Activated CD8-positive, alpha-beta memory T cell treated with anti-CD3 and anti-CD28 coated beads for 4 hours (primary cell): Measurements from ENCODE around the gene EBF3.

Experiments used
- DNase-seq, 2 donors: peaks; one replicate each; pipeline ENCODE4 v3.0.0-alpha.2; 2020; ENCODE audit warnings: low read depth in 2 of 2

The EBF3 gene

DNA sequence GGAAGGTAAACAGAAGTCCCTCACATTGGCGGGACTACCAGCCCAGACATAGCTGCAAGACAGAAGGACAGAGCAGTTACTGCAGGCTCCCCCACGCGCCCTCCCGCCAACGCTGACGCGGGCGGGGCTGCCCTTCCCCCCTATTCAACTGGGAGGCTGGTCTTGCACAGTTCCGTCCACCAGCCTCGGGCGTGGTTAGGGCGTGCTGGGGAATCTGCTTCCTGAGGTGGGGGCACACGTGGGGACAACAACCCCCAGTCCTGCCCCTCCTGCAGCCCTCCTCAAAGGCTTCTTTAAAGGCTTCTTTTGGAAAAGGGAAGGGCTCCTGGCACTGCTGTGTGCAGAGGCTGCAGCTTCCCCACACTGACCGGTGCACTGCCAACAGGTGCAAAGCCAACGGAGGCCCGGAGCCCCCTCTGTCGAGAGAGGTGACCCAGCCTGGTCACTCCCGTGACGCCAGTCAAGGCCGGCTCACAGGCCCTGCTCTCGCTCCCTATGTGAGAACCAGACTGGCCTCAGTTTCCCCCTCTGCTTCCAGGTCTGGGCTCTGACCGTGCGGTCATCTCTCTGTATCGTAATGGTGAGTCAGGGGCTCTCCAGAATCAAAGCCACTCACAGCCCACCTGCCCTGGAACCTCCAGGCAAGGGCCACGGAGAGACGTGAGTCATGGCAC is 126.0 kb downstream of the EBF3 start:
- no peak for DNase-seq

DNA sequence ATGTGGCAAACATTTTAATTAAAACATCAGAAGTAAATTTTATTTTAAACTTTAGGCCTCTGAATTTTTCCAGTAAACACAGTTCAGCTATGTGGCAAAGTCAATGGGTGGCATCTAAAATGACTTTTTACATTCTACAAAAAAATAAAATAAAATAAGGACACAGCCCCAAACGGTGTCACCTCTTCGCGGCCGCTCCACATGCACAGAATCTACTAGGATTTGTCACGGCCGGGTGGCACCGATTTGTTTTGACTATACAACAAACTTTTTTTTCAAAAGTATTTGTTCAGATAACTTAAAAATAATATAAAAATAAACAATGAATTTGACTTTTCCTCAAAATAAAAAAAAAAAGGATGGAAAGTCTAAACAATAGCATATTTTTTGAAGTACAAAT is 127.8 kb downstream of the EBF3 start:
- no peak for DNase-seq

DNA sequence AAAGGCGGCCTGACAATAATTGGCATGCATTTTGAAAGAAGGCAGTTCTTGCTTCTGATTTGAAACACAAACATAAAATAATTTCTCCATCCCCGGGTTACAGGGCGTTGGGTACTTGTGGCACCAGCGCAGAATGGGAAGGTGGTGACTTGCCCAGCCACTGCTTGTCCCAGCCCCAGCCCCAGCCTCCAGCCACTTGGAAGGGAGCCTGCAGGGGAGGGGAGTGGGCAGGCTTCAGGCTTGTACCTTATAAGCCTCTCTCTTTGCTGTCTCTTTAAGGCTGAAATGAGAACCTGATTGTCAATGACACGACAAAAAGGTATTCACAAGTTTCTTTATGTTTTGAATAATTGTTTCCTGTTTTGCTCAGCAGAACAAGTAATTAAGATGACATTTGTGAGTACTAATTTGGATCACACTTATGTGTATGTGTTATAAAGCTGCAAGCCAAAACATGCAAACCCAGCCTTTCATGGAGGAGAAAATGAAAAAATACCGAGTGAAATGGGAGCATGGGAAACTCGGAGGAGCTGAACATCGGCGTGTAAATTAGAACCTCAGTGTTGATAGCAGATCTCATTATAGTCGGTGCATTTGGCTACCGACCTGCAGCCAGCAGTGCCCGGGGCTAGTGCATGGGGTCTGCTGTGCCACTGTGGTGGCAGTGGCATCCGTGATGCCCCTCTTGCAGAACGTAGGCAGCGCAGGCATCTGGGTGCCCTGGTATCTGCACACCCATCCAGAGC is 129.9 kb downstream of the EBF3 start:
- no peak for DNase-seq

DNA sequence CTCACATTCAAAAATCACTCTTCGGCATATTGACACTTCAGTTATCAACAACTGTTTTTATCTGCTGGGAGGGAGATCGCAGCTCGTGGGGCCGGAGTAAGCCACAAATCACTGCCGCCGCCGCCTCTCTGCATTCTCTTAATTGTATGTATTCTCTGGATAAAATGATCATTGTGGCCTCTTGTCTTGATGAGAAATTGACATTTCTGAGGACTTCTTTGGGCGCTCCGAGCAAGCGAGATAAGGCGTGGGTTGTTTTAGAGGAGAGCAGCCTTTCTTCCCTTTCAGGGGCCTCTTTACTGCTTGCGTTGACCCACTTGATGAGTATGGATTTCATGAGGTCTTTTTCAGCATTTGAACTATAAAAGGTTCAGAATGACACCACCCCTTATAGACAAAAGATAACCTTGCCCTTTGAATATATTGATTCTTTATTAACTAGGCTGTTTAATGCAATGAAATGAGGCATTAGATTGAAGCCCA is 130.6 kb downstream of the EBF3 start:
- DNase-seq: no peak

DNA sequence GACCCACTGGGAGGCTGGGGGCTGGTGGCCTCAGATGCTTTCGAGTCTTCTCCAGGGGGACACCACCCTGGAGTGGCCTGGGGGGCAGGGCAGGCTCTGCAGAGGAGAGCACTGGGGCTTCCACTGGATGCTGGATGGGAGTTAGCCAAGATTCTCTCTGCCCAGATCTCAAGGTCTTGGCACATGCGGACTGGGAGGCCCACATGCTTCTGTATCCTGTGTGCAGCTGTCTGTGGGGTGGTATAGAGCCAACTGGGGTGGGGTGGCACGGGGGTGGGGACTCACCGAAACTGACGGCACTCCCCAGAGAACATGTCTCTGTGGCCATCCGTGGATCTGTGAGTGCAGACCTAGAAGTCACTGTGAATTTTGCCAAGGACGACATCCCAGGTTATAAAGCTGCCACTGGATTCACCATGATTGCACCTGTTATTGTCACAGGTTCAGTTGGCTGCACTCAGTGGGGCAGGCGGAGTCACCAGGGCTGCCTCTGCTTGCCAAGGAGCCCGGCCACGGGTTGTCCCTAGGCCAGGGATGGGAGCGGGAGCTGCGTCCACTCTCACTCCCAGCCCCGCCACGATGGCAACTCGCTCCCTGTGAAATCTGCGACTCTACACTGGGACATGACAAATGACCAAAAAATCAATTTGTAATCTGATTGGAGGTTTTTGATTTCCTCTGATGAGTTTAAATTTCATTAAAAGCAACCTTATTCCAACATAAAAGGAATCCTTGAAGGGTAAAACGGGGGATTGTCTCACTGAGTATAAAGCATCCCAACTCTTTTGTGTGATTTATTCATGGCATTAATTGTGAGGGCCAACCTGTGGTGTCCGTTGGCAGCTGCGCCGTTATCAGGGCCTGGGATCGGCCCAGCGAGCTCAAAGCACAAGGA is 131.3 kb downstream of the EBF3 start:
- no peak for DNase-seq

DNA sequence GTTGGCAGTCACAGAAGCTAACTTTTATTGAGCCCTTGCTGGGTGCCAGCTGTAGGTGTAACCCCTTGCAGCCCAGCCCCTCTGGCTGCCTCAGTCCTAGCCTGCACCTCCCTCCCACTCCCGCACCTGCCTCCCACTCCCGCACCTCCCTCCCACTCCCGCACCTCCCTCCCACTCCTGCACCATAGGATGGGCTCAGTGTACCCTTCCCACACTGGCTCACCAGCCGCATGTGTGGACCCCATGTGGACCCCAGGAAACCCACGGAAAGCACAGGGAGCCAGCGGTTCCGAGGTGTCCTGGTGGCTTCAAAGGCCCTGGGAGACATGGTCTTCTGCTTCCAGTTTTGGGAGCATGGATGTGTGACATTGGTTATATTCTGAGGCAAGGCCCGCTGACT is 132.9 kb downstream of the EBF3 start:
- no peak for DNase-seq

DNA sequence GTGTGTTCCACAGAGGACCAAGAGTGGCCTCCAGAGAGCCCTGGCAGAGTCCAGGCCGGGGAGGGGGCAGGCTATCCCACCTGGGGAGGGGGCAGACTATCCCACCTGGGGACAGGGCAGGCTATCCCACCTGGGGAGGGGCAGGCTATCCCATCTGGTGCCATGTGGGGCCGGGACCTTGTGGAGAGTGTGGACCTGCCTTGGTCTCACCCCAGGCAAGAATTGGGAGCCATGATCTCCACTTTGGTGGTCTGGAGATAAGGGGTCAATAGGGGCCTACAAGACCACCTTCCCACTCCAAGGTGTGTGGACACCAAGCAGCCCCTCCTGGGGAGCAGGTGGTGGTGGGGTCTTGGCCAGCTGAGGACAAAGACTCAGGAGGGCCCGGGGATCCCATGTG is 138.2 kb downstream of the EBF3 start:
- DNase-seq: no peak

DNA sequence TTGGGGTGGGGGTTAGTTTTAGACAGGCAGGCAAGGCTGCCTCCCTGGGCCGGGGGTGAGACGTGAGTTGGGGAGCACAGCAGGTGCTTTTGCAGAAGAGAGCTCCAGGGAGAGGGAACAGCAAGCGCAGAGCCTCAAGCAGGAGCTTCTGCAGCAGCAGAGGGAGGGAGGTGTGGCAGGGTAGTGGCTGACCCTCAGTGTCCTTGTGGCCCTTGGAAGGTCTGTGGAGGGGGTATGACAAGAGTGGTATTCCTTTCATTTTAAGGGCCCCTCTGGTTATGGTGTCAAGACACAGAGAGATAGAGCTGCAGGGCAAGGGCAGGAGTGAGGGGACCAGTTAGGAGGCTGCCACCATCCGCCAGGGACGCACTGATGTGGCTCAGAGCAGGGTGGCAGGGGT is 138.9 kb downstream of the EBF3 start:
- DNase-seq: no peak

DNA sequence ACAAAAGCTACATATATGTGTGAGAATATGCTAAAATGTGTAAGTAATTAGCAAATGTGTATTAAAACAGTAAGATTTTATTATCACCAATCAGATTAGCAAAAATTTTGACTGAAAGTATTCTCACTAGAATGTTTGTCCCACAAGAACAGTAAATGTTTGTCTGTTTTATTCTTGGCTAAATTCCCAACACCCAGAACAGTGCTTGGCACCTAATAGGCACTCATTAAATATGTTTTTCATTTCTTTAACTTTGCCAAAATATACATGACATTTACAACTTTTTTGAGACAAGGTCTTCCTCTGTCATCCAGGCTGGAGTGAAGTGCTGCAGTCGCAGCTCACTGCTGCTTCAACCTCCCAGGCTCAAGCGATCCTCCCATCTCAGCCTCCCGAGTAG is 143.6 kb downstream of the EBF3 start:
- no peak for DNase-seq

DNA sequence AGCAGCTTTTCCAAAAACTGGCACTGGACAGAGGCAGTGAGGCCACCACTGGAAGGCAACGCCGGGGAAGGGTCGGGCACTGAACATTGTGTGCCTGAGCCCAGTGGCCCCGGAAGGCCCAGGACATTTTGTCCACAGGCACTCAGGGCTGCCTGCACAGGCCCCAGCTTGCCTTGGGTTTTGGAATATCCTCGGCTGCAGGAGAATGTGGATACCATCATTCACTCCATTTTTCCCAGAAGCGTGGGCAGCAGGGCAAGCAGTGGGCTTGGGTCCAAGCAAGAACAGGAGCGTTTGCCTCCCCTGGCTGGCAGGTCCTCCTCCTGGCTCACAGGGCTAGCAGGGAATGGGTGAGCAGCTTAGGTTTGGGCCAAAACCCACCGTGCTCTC is 147.4 kb downstream of the EBF3 start:
- no peak for DNase-seq

DNA sequence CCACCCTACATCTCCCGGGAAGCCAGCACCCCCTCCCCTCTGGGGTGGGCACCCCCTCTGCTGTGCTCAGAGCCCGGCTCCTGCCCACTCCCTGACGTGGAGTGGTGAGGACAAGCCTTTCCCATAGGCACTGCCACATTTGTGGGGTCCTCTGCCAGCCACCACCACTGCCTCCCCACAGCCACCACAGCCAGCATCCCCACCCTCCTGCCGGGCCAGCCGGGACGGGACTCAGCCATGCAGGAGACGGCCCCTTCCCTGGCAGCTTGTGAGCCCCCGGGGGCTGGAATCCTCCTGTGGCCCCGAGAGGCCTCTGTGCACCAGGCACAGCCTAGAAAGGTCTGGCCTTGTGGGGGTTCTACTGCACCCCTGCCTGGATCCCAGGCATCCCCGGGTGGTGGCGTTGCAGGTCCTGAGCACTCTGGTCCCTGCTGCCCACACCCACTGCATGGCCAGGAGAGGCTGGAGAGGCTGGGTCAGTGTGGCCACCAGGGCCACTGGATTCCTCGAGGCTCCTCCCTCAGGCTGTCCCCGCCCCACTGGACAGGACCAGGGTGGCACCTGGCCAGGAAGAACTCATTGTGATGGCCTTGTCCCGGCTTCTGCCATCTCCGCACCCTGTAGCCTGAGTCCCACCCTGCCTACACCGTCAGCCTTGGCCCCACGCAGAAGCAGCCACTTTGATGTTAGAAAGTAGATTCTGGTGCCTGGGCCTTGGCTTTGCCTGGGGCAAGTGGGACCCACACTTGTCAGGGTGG is 148.0 kb downstream of the EBF3 start:
- no peak for DNase-seq

DNA sequence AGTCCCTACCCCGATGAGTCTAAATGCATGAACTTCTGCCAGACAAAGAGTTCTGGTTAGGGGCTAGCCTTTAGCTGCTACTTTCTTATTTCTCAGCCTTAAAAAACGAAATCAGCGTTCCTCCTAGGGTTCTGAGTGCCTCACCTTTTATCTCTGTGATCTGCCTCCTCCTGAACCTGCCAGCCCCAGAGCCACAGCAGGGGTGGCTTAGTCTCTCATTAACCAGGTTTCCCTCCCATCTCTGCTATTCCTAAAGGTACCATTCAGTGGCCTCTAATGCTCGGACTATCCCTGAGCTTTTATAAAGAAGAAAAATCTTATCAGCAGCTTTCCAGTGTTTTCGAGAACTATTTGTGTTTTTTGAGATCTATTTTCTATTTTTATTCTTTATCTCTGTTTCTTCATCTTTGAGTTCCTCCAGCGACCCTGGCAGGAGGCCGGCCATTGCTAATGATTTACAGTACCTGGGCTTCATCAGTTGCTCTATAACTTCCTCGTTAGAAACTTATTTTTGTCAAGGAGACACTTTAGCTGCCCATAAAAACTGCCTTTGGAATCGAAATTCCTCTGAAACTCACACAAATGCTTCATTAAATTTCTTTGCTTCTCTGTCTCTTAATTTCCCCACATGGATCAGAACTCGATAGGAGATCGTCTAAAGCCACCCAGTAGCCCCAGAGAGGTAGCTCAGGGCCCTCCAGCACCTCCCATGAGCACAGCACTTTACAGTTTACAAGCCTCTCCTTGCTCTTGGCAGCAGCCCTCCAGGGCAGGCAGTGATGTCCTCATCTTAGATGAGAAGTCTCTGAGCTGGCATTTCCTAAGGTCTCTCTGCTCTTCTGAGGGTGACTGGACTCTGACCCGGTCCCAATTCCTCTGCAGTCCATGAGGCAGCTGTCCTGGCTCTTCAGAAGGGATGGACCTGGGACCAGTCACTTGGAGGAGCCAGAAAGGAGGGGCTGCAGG is 149.1 kb downstream of the EBF3 start:
- DNase-seq: no peak

DNA sequence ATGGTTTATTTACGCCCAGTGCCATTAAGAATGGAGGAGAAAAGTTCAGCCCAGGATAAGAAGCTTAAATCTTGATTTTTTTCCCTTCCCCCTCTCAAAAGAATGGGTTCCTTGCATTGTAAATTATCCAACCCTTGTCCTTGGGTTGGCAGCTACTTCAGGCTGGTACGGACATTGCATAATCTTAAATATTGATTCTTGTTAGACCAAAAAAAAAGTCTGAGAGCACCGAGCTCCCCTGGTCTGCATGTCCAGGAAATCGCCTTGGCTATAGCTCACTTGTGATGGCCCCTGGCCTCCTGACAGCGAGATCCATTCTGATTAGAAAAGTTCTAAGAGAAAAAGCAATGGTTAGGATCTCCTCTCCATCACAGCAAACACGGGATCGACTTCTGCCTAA is 151.7 kb downstream of the EBF3 start:
- no peak for DNase-seq

DNA sequence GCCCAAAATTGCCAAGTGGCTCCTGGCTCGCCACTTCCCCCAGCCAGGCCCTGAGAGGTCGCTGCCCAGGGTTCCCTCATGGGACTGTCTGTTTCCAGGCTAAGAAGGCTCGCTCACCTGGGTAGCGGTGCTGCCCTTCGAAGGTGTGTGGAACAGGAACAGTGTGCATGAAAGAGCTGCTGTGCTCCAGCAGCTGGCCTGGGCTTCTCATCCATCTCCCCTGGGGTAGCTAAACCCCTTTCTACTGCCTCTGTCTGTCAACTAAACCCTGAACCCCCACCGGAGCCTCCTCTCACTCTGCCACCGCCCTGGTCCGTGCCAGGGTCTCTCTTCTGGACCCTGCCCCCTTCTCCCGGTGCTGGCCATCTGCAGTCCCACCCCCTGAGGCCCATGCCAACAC is 152.9 kb downstream of the EBF3 start:
- DNase-seq: no peak

DNA sequence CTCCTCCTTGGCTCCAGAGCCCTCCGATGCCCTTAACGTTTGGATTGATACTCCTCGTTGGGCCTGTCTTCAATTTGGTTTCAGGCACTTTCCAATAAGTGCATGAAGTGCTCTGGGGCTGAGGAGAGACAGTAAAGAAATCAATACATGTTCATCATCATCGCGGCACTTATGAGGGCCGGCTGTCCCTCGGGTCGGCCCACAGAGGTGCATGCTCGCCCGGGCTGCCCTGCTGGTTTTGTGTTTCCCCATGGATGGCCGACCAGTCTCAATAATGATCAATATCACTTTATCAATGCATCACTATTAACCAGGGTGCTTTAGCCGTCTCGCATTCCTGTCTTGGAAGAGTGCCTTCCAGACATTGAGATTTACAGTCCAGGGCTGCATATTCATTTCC is 154.2 kb downstream of the EBF3 start:
- DNase-seq: no peak

DNA sequence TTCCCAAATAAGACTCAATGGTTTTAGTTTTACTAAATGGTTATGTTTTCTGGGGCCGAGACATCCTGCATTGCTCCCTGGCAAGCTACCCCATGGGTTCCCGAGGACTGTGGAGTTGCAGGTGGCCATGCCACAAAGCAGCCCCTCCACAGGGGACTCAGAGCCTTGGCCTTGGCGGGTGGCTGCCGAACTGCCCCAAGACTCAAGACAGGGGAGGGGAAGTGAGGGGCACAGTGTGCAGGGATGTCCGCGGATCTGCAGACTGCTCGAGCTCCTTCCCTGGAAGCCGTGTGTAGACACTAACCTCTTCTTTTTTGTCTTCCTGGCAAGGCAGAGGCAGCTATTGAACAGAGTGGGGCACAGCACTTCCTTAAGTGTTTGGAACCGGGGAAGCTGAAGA is 154.6 kb downstream of the EBF3 start:
- no peak for DNase-seq

DNA sequence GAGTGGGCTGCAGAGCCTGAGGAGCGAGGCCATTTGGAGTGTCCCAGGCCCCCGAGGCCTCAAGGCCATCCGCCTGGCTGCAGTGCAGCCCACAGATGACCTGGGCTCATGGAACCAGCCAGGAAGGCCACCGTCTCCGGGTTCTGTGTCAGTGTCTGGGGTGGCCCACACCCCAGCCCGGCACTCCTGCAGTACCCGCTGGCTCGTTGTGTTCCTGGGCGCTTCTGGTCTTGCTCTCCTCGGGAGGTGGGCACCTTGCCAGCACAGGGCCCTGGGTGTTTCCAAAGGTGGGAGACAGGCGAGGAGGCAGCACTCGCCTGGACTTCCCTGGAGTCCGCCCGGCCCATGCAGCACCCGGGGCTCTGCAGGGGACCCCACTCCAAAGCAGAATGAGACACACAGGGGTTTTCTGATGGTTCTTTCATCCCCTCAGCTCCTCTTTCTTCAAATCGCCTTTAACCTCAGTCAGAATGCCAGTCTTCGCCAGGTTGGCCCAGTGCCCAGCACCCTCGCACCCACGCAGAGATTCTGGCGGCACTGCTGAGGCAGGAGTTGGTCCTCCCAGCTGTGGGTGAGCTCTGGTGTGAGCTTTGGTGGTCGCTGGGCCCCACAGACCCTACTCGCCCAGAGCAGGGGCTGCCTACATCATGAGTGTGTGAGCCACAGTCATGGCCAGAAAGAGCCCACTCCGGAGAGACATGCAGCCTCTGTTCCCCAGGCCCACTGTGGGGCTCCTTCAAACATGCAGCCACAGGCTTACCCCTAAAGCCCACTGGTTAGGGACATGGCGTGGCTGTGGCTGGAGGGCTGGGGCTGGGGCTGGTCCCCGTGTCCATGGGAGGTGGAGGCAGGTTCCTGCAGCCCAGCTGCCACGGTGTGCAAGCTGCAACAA is 155.7 kb downstream of the EBF3 start:
- DNase-seq: no peak

DNA sequence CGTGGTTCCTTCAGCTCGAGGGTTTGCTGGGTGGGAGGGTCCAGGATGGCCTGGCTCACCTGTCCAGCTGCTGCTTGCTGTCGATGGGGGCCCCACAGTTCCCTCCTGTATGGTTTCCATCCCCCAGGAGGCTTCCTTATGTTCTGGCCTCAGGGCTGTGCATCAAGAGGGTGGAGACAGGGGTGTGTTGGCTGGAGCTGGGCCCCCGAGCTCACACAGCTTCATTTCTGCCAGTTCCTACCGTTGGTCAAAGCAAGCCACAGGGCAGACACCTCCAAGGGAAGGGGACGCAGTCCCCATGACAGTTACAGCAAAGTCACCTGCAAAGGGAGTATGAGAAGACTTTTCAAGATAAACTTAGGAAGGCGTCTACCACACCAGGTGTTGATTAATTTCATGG is 156.9 kb downstream of the EBF3 start:
- no peak for DNase-seq

DNA sequence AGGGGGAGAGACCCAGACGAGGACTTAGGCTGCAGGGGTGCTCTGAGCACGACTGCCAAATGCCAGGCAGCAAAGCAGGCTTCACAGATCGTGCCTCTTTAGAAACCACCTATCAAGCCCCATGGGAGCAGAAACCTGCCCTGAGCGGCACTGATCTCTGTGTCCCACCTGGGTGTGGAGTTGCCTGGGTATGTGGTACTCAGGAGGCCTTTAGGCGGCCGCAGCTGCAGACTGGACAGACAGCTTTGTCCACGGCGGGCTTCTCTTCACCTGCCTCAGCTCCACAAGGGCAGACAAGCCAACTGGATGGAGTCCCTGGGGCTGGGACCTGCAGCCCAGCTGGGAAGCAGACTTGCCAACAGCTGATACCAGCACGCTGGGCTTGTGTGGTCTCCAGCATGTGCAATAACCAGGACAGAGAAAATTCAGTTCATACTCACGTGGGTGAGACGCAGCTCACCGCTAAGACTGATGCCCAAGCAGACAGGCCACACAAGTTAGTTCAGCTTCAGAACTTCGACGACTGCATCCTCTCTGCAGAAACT is 163.2 kb downstream of the EBF3 start:
- DNase-seq: no peak
